Measurements from ENCODE around the gene CEBPZ. TPM values are rescaled to one million over a fixed set of nuclear protein-coding genes. Genes with fewer than 3 reads are reported as not detected.
"Not testable (repeated sequence)": the region's sequence is repeated elsewhere in the genome, so short reads cannot be mapped to it uniquely, and the experiment has no call there.

CEBPZ gene
- total and polyA plus RNA-seq, 2 donors (not counting 1 experiment from before 2014, with no cell fraction given) = 5.3 to 56.5 TPM

GRCh38 chr2:37228788-37229187, 2.6 kb downstream of the CEBPZ start:
- DNase-seq (no peak), ATAC-seq (ENCODE audit: low read depth) (no peak)
- H3K4me3 ChIP-seq (ENCODE audit: control extremely low read depth in 1 of 5, extremely low read depth in 1 of 5, insufficient read depth in 1 of 5, low read depth in 2 of 5, low read length in 4 of 5) = no peak overlapping the region
- H3K27ac ChIP-seq (ENCODE audit: low read length in 2 of 2) = no peak overlapping the region
- TF ChIP-seq EZH2 (IDR thresholded peaks at IDR 0.05; ENCODE audit: borderline replicate concordance, insufficient read depth, low read depth, low read length, poor library complexity, severe bottlenecking) = no peak
- TF ChIP-seq, protein P1, sequence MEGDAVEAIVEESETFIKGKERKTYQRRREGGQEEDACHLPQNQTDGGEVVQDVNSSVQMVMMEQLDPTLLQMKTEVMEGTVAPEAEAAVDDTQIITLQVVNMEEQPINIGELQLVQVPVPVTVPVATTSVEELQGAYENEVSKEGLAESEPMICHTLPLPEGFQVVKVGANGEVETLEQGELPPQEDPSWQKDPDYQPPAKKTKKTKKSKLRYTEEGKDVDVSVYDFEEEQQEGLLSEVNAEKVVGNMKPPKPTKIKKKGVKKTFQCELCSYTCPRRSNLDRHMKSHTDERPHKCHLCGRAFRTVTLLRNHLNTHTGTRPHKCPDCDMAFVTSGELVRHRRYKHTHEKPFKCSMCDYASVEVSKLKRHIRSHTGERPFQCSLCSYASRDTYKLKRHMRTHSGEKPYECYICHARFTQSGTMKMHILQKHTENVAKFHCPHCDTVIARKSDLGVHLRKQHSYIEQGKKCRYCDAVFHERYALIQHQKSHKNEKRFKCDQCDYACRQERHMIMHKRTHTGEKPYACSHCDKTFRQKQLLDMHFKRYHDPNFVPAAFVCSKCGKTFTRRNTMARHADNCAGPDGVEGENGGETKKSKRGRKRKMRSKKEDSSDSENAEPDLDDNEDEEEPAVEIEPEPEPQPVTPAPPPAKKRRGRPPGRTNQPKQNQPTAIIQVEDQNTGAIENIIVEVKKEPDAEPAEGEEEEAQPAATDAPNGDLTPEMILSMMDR (IDR thresholded peaks at IDR 0.05) = no peak
- H2AFZ ChIP-seq (ENCODE audit: insufficient read depth, low read depth, low read length, poor library complexity, severe bottlenecking) = no peak overlapping the region
- peaks cover 28 to 30% of the 10 kb centered on the region in 2 donors for H3K4me1 ChIP-seq (ENCODE audit: control insufficient read depth in 2 of 2, insufficient read depth in 2 of 2, low read length in 2 of 2)
- peaks cover 30% of the 10 kb centered on the region for H3K4me1 Mint-ChIP-seq
- H3K27ac Mint-ChIP-seq = no peak overlapping the region
- 100% methylated on average over 1 of the region's 3 CpGs for WGBS (ENCODE audit: insufficient coverage)
- H3K79me2 ChIP-seq (ENCODE audit: control insufficient read depth, insufficient read depth, low read length) = peaks cover 90% of the 10 kb centered on the region
- H3K9ac ChIP-seq (ENCODE audit: low read length) = no peak overlapping the region
- H4K20me1 ChIP-seq (ENCODE audit: control insufficient read depth, insufficient read depth, low read length, poor library complexity, severe bottlenecking) = peaks cover 30% of the 10 kb centered on the region
- H3K9me3 Mint-ChIP-seq (ENCODE audit: insufficient read depth) = no peaks in the 10 kb centered on the region
- H3K9me3 ChIP-seq (ENCODE audit: control extremely low read depth in 1 of 3, control insufficient read depth in 2 of 3, insufficient read depth in 1 of 3, low read length in 2 of 3) = no peaks in the 10 kb centered on the region
- H3K36me3 ChIP-seq (replicated peaks in 1 of 2; ENCODE audit: control extremely low read depth in 1 of 2, control insufficient read depth in 1 of 2, extremely low read depth in 1 of 2, insufficient read depth in 2 of 2, low read length in 1 of 2) = peaks cover 3 to 24% of the 10 kb centered on the region in 2 experiments
- H3K4me2 ChIP-seq (replicated peaks; ENCODE audit: low read depth, low read length, poor library complexity, severe bottlenecking) = no peak overlapping the region
- H3K27me3 Mint-ChIP-seq = no peaks in the 10 kb centered on the region
- H3K27me3 ChIP-seq (replicated peaks in 1 of 4; ENCODE audit: control extremely low read depth in 1 of 4, control insufficient read depth in 3 of 4, insufficient read depth in 4 of 4, low read length in 3 of 4) = no peaks in the 10 kb centered on the region
- intact Hi-C loops (cut with micrococcal nuclease) = no loop called here
- no peak overlapping the region for H3K4me3 Mint-ChIP-seq
- CTCF ChIA-PET = no interaction called here
- POLR2A ChIA-PET = no interaction called here

DNA sequence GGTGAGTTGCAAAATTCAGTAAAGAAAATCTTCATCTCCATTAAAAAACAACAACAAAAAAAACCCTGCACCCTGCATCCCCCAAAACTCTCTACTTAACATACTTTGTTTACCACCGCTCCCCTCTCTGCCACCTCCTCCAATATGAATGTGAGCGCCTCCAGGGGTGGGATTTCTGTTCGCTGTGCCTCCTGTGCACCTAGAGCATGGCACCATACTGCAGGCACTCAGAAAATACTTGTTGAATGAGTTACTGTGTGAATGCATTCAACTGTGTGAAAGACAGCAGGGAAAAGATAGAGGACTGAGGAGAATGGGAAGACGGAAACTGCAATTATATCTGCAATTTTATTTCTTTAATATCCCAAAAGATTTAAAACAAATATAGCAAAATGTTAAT, 4.5 kb downstream of the CEBPZ start:
- H4K20me1 ChIP-seq (ENCODE audit: control insufficient read depth, insufficient read depth, low read length, poor library complexity, severe bottlenecking) = peaks cover 30% of the 10 kb centered on the region
- TF ChIP-seq, protein P1 (IDR thresholded peaks at IDR 0.05) = no peak
- no peak for TF ChIP-seq EZH2 (IDR thresholded peaks at IDR 0.05; ENCODE audit: borderline replicate concordance, insufficient read depth, low read depth, low read length, poor library complexity, severe bottlenecking)
- no peaks in the 10 kb centered on the region for H3K27me3 ChIP-seq (replicated peaks in 1 of 4; ENCODE audit: control extremely low read depth in 1 of 4, control insufficient read depth in 3 of 4, insufficient read depth in 4 of 4, low read length in 3 of 4)
- WGBS (ENCODE audit: insufficient coverage) = 83% methylated on average over 1 of the region's 4 CpGs
- ATAC-seq (ENCODE audit: low read depth) (no peak), DNase-seq (no peak)
- no peaks in the 10 kb centered on the region for H3K9me3 Mint-ChIP-seq (ENCODE audit: insufficient read depth)
- H3K4me3 Mint-ChIP-seq = no peak overlapping the region
- H3K9ac ChIP-seq (ENCODE audit: low read length) = no peak overlapping the region
- H2AFZ ChIP-seq (ENCODE audit: insufficient read depth, low read depth, low read length, poor library complexity, severe bottlenecking) = no peak overlapping the region
- H3K36me3 ChIP-seq (replicated peaks in 1 of 2; ENCODE audit: control extremely low read depth in 1 of 2, control insufficient read depth in 1 of 2, extremely low read depth in 1 of 2, insufficient read depth in 2 of 2, low read length in 1 of 2) = peaks cover 7 to 33% of the 10 kb centered on the region in 2 experiments
- POLR2A ChIA-PET = no interaction called here
- intact Hi-C loops (cut with micrococcal nuclease) = no loop called here
- CTCF ChIA-PET = no interaction called here
- peaks cover 78% of the 10 kb centered on the region for H3K79me2 ChIP-seq (ENCODE audit: control insufficient read depth, insufficient read depth, low read length)
- no peak overlapping the region for H3K27ac Mint-ChIP-seq
- H3K4me1 ChIP-seq (ENCODE audit: control insufficient read depth in 2 of 2, insufficient read depth in 2 of 2, low read length in 2 of 2) = peaks cover 15 to 20% of the 10 kb centered on the region in 2 donors
- no peak overlapping the region for H3K4me2 ChIP-seq (replicated peaks; ENCODE audit: low read depth, low read length, poor library complexity, severe bottlenecking)
- no peak overlapping the region for H3K4me3 ChIP-seq (ENCODE audit: control extremely low read depth in 1 of 5, extremely low read depth in 1 of 5, insufficient read depth in 1 of 5, low read depth in 2 of 5, low read length in 4 of 5)
- H3K27me3 Mint-ChIP-seq = no peaks in the 10 kb centered on the region
- H3K9me3 ChIP-seq (ENCODE audit: control extremely low read depth in 1 of 3, control insufficient read depth in 2 of 3, insufficient read depth in 1 of 3, low read length in 2 of 3) = no peaks in the 10 kb centered on the region
- H3K4me1 Mint-ChIP-seq = peaks cover 32% of the 10 kb centered on the region
- H3K27ac ChIP-seq (ENCODE audit: low read length in 2 of 2) = no peak overlapping the region

DNA sequence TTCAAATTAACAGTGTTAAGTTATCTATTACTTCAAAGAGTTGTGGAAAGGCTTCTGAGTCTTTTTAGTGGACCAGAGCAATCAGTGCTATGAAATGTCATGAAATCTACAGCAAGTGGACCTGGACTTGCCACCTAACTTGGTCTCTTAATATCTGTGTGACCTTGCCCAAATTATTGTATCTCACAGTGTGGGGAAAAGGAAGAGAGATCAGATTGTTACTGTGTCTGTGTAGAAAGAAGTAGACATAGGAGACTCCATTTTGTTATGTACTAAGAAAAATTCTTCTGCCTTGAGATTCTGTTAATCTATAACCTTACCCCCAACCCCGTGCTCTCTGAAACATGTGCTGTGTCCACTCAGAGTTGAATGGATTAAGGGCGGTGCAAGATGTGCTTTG, 6.3 kb downstream of the CEBPZ start:
- POLR2A ChIA-PET; H3K4me3 ChIP-seq (ENCODE audit: control extremely low read depth in 1 of 5, extremely low read depth in 1 of 5, insufficient read depth in 1 of 5, low read depth in 2 of 5, low read length in 4 of 5): not testable (repeated sequence)

More for the DNA sequence above, 6.3 kb downstream of the CEBPZ start:
- H3K4me3 Mint-ChIP-seq; H3K9me3 ChIP-seq (ENCODE audit: control extremely low read depth in 1 of 3, control insufficient read depth in 2 of 3, insufficient read depth in 1 of 3, low read length in 2 of 3); H3K27me3 ChIP-seq (replicated peaks in 1 of 4; ENCODE audit: control extremely low read depth in 1 of 4, control insufficient read depth in 3 of 4, insufficient read depth in 4 of 4, low read length in 3 of 4); H3K4me2 ChIP-seq (replicated peaks; ENCODE audit: low read depth, low read length, poor library complexity, severe bottlenecking); CTCF ChIA-PET; H2AFZ ChIP-seq (ENCODE audit: insufficient read depth, low read depth, low read length, poor library complexity, severe bottlenecking); H3K27me3 Mint-ChIP-seq; H3K27ac ChIP-seq (ENCODE audit: low read length in 2 of 2); DNase-seq; intact Hi-C loops (cut with micrococcal nuclease); H3K9ac ChIP-seq (ENCODE audit: low read length); H3K9me3 Mint-ChIP-seq (ENCODE audit: insufficient read depth); H3K27ac Mint-ChIP-seq; ATAC-seq (ENCODE audit: low read depth): not testable (repeated sequence)
- Histone ChIP-seq H4K20me1 (ENCODE audit: control insufficient read depth, insufficient read depth, low read length, poor library complexity, severe bottlenecking) (peaks cover 30% of the 10 kb centered on the region), H3K4me1 (ENCODE audit: control insufficient read depth in 2 of 2, insufficient read depth in 2 of 2, low read length in 2 of 2) (peaks cover 8 to 14% of the 10 kb centered on the region in 2 donors), H3K79me2 (ENCODE audit: control insufficient read depth, insufficient read depth, low read length) (peaks cover 65% of the 10 kb centered on the region), H3K36me3 (replicated peaks in 1 of 2; ENCODE audit: control extremely low read depth in 1 of 2, control insufficient read depth in 1 of 2, extremely low read depth in 1 of 2, insufficient read depth in 2 of 2, low read length in 1 of 2) (peaks cover 7 to 48% of the 10 kb centered on the region in 2 experiments)
- peaks cover 32% of the 10 kb centered on the region for H3K4me1 Mint-ChIP-seq
- no CpG with 5 or more reads among the region's 2 CpGs for WGBS (ENCODE audit: insufficient coverage)
